ENCODE results near the gene CHD6.

Gene CHD6

GRCh38 chr20:41406896-41407444 lies 211.2 kb downstream of the CHD6 start:
- H3K4me3 ChIP-seq (ENCODE audit: low read length): no peak overlapping the region
- no peaks in the 10 kb centered on the region for H3K27me3 ChIP-seq (ENCODE audit: insufficient read depth, low read length)
- peaks cover 78% of the 10 kb centered on the region for H3K36me3 ChIP-seq (ENCODE audit: insufficient read depth, low read length)
- no peaks in the 10 kb centered on the region for H3K9me3 ChIP-seq (ENCODE audit: low read length)
- peaks cover 12% of the 10 kb centered on the region for H3K4me1 ChIP-seq (ENCODE audit: insufficient read depth, low read length)
- no peak overlapping the region for H2AFZ ChIP-seq (ENCODE audit: low read depth, low read length)

DNA sequence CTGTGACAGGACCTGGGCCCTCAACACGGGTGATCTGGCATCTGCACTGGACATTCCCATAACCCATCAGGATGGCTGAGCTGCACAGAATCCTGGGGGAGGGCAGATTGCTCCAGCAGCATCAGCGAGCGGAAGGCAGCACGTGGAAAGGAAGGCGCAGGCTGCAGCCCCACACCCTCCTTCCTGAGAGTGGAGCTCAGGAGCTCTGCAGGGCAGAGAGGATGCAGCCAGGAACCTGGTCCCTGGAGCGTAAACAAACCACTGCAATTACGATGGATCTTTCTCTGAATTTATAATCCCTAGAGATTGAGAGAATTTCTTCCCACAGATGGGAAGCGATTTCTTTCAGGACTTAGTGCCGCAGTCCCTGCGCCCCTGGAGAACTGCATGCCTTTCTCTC lies 211.8 kb downstream of the CHD6 start:
- no peaks in the 10 kb centered on the region for H3K27me3 ChIP-seq (ENCODE audit: insufficient read depth, low read length)
- no peaks in the 10 kb centered on the region for H3K9me3 ChIP-seq (ENCODE audit: low read length)
- H3K36me3 ChIP-seq (ENCODE audit: insufficient read depth, low read length): peaks cover 74% of the 10 kb centered on the region
- no peak overlapping the region for H3K4me3 ChIP-seq (ENCODE audit: low read length)
- H3K4me1 ChIP-seq (ENCODE audit: insufficient read depth, low read length): peaks cover 12% of the 10 kb centered on the region
- H2AFZ ChIP-seq (ENCODE audit: low read depth, low read length): no peak overlapping the region

GRCh38 chr20:41405436-41405835 lies 212.7 kb downstream of the CHD6 start:
- peaks cover 65% of the 10 kb centered on the region for H3K36me3 ChIP-seq (ENCODE audit: insufficient read depth, low read length)
- H3K9me3 ChIP-seq (ENCODE audit: low read length): no peaks in the 10 kb centered on the region
- H3K4me1 ChIP-seq (ENCODE audit: insufficient read depth, low read length): peaks cover 12% of the 10 kb centered on the region
- H3K4me3 ChIP-seq (ENCODE audit: low read length): no peak overlapping the region
- H2AFZ ChIP-seq (ENCODE audit: low read depth, low read length): no peak overlapping the region
- H3K27me3 ChIP-seq (ENCODE audit: insufficient read depth, low read length): no peaks in the 10 kb centered on the region

GRCh38 chr20:41403604-41404003 lies 214.6 kb downstream of the CHD6 start:
- Histone ChIP-seq H3K36me3 (ENCODE audit: insufficient read depth, low read length) (peaks cover 48% of the 10 kb centered on the region), H3K9me3 (ENCODE audit: low read length) (no peaks in the 10 kb centered on the region)

DNA sequence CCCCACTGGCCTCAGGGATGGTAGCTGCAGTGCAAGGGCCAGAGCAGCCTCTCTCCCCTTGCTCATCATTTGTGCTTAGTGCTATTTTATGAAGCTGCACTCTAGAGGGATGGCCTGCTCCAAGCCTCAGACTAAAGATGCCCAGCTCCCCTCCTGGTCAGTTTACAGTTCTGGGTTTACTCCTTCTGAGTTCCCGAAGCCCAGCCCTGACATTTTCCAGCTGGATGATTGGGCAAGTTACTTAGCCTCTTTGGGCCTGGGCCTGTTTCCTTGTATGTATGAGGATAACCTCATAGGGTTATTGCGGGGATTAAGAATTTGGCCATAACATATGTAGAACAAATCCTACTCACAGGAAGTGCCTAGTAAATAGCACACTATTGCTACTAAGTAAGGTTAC lies 219.8 kb downstream of the CHD6 start:
- Histone ChIP-seq H3K9me3 (ENCODE audit: low read length) (peaks cover 2% of the 10 kb centered on the region), H3K4me3 (ENCODE audit: low read length) (no peak overlapping the region), H3K27me3 (ENCODE audit: insufficient read depth, low read length) (no peaks in the 10 kb centered on the region), H2AFZ (ENCODE audit: low read depth, low read length) (no peak overlapping the region), H3K36me3 (ENCODE audit: insufficient read depth, low read length) (peaks cover 9% of the 10 kb centered on the region), H3K4me1 (ENCODE audit: insufficient read depth, low read length) (peaks cover 8% of the 10 kb centered on the region)

More at GRCh38 chr20:41403604-41404003, 214.6 kb downstream of the CHD6 start:
- Histone ChIP-seq H2AFZ (ENCODE audit: low read depth, low read length) (no peak overlapping the region), H3K4me1 (ENCODE audit: insufficient read depth, low read length) (peaks cover 12% of the 10 kb centered on the region), H3K4me3 (ENCODE audit: low read length) (no peak overlapping the region), H3K27me3 (ENCODE audit: insufficient read depth, low read length) (no peaks in the 10 kb centered on the region)

- no peaks in the 10 kb centered on the region for H3K27me3 ChIP-seq (ENCODE audit: insufficient read depth, low read length)
- peaks cover 25% of the 10 kb centered on the region for H3K4me1 ChIP-seq (ENCODE audit: insufficient read depth, low read length)
- H3K36me3 ChIP-seq (ENCODE audit: insufficient read depth, low read length): no peaks in the 10 kb centered on the region
- no peak overlapping the region for H3K4me3 ChIP-seq (ENCODE audit: low read length)
- peaks cover 2% of the 10 kb centered on the region for H3K9me3 ChIP-seq (ENCODE audit: low read length)
- no peak overlapping the region for H2AFZ ChIP-seq (ENCODE audit: low read depth, low read length)
Measured at GRCh38 chr20:41395667-41396664, 222.2 kb downstream of the CHD6 start.

DNA sequence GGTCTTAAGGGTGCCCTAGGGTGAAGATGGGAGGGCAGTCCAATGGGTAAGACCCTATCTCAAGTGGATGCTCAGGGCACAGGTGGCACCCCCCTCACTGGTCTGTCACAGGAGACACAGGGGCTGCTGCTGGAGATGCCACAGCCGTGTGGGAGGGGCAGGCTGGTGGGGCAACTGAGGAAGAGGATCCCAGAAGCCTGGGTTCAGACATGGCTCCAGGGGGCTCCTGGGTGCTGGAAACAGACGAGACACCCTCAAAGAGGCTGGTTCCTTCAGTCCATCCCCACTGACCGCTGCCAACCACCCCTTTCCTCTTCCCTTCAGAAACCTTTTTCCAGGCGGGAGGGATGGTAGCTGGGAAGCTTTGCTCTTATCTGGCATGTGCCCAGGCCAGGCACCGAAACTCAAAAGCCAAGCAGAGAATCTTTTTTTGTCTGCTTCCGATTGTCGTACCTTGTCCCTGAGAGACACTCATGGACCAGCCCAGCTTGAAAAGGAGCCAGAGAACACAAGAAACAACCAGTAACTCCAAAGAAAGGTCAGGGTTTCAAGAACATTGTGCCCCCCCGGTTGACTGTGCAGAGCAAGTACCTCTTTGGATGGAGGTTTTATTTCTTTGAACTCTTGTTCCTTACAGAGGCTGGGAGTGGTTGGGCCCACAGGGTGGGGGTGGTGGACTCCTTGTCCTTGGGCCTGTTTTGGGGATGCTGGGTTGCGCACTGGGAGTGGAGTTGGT lies 223.1 kb downstream of the CHD6 start:
- H3K27me3 ChIP-seq (ENCODE audit: insufficient read depth, low read length): no peaks in the 10 kb centered on the region
- H3K4me1 ChIP-seq (ENCODE audit: insufficient read depth, low read length): peaks cover 30% of the 10 kb centered on the region
- H3K36me3 ChIP-seq (ENCODE audit: insufficient read depth, low read length): no peaks in the 10 kb centered on the region
- H2AFZ ChIP-seq (ENCODE audit: low read depth, low read length): no peak overlapping the region
- no peak overlapping the region for H3K4me3 ChIP-seq (ENCODE audit: low read length)
- peaks cover 2% of the 10 kb centered on the region for H3K9me3 ChIP-seq (ENCODE audit: low read length)

GRCh38 chr20:41394081-41394480 lies 224.1 kb downstream of the CHD6 start:
- Histone ChIP-seq H2AFZ (ENCODE audit: low read depth, low read length) (no peak overlapping the region), H3K36me3 (ENCODE audit: insufficient read depth, low read length) (no peaks in the 10 kb centered on the region), H3K4me3 (ENCODE audit: low read length) (no peak overlapping the region), H3K4me1 (ENCODE audit: insufficient read depth, low read length) (peaks cover 35% of the 10 kb centered on the region), H3K9me3 (ENCODE audit: low read length) (peaks cover 2% of the 10 kb centered on the region), H3K27me3 (ENCODE audit: insufficient read depth, low read length) (no peaks in the 10 kb centered on the region)

DNA sequence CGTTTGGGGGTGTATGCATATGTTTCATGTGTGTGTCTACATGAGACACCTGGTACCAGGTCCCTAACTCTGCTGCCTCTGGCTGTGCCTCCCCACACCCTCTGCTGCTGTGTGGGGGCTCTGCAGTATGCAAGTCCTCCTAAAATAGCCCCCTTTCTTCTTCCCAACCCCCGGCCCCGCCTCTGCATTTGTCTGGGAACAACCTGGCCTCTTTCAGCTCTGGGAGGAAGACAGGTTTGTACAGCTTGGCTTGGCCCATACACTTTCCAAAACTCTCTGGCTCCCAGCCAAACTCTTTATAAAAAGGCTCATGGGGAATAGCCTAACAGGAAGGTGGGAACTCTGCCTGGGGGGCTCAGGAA lies 224.5 kb downstream of the CHD6 start:
- H3K9me3 ChIP-seq (ENCODE audit: low read length): peaks cover 2% of the 10 kb centered on the region
- no peaks in the 10 kb centered on the region for H3K27me3 ChIP-seq (ENCODE audit: insufficient read depth, low read length)
- no peaks in the 10 kb centered on the region for H3K36me3 ChIP-seq (ENCODE audit: insufficient read depth, low read length)
- H3K4me1 ChIP-seq (ENCODE audit: insufficient read depth, low read length): peaks cover 35% of the 10 kb centered on the region
- no peak overlapping the region for H3K4me3 ChIP-seq (ENCODE audit: low read length)
- no peak overlapping the region for H2AFZ ChIP-seq (ENCODE audit: low read depth, low read length)

- Histone ChIP-seq H2AFZ (ENCODE audit: low read depth, low read length) (peak overlapping the region; percentile 17), H3K9me3 (ENCODE audit: low read length) (peaks cover 2% of the 10 kb centered on the region), H3K4me1 (ENCODE audit: insufficient read depth, low read length) (peaks cover 37% of the 10 kb centered on the region), H3K27me3 (ENCODE audit: insufficient read depth, low read length) (no peaks in the 10 kb centered on the region), H3K4me3 (ENCODE audit: low read length) (no peak overlapping the region), H3K36me3 (ENCODE audit: insufficient read depth, low read length) (no peaks in the 10 kb centered on the region)
Measured at GRCh38 chr20:41392871-41393704, 225.1 kb downstream of the CHD6 start.

- Histone ChIP-seq H3K4me1 (ENCODE audit: insufficient read depth, low read length) (peaks cover 42% of the 10 kb centered on the region), H3K27me3 (ENCODE audit: insufficient read depth, low read length) (no peaks in the 10 kb centered on the region), H3K36me3 (ENCODE audit: insufficient read depth, low read length) (no peaks in the 10 kb centered on the region), H2AFZ (ENCODE audit: low read depth, low read length) (no peak overlapping the region), H3K9me3 (ENCODE audit: low read length) (no peaks in the 10 kb centered on the region), H3K4me3 (ENCODE audit: low read length) (no peak overlapping the region)
Measured at GRCh38 chr20:41392295-41392694, 225.9 kb downstream of the CHD6 start.

GRCh38 chr20:41391587-41392001 lies 226.6 kb downstream of the CHD6 start:
- H2AFZ ChIP-seq (ENCODE audit: low read depth, low read length): no peak overlapping the region
- H3K4me3 ChIP-seq (ENCODE audit: low read length): no peak overlapping the region

More at GRCh38 chr20:41391587-41392001, 226.6 kb downstream of the CHD6 start:
- Histone ChIP-seq H3K36me3 (ENCODE audit: insufficient read depth, low read length) (no peaks in the 10 kb centered on the region), H3K9me3 (ENCODE audit: low read length) (no peaks in the 10 kb centered on the region), H3K4me1 (ENCODE audit: insufficient read depth, low read length) (peaks cover 42% of the 10 kb centered on the region), H3K27me3 (ENCODE audit: insufficient read depth, low read length) (no peaks in the 10 kb centered on the region)

Measured in neuron (in vitro differentiated cells).